Measurements from ENCODE around the gene TNS2.

GRCh38 chr12:53103860-53104305 is 54.0 kb downstream of the TNS2 start:
- TF ChIP-seq POLR2A (IDR thresholded peaks at IDR 0.05; ENCODE audit: low read depth, low read length) (no peak), TAF1 (IDR thresholded peaks at IDR 0.05; ENCODE audit: low read depth, low read length) (no peak)

Data from GM12891 (cell line).